ENCODE results near the gene KRT77. TPM values are rescaled to one million over a fixed set of nuclear protein-coding genes. Genes with fewer than 3 reads are reported as not detected.

Gene KRT77
- total RNA-seq, 1 donor from 2014 or later: not detected

DNA sequence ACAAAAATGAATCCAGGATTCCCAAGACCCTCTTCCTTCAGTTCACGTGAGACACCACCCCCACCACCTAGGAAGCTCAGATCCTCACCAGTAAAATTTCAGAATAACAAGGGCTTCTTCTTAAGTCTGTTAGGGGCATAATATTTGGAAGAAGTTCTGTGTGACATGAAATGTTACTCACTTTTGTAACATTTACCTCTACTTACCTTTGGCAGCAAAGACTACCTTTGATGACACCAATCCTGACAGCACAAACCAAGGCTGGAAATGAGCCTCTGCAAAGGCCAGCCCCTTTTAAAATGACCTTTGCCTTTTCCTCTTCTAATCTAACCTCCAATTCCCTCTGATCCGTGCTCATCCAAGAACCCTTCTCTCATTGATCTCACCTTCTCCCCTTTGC, 19.4 kb upstream of the KRT77 start:
- no peaks in the 10 kb centered on the region for H3K4me1 ChIP-seq
- H3K4me3 ChIP-seq: no peak overlapping the region
- H3K9me3 ChIP-seq: no peaks in the 10 kb centered on the region
- TF ChIP-seq, protein P1, sequence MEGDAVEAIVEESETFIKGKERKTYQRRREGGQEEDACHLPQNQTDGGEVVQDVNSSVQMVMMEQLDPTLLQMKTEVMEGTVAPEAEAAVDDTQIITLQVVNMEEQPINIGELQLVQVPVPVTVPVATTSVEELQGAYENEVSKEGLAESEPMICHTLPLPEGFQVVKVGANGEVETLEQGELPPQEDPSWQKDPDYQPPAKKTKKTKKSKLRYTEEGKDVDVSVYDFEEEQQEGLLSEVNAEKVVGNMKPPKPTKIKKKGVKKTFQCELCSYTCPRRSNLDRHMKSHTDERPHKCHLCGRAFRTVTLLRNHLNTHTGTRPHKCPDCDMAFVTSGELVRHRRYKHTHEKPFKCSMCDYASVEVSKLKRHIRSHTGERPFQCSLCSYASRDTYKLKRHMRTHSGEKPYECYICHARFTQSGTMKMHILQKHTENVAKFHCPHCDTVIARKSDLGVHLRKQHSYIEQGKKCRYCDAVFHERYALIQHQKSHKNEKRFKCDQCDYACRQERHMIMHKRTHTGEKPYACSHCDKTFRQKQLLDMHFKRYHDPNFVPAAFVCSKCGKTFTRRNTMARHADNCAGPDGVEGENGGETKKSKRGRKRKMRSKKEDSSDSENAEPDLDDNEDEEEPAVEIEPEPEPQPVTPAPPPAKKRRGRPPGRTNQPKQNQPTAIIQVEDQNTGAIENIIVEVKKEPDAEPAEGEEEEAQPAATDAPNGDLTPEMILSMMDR (IDR thresholded peaks at IDR 0.05): no peak
- H3K27ac ChIP-seq: no peak overlapping the region
- peaks cover 11% of the 10 kb centered on the region for H3K27me3 ChIP-seq
- no peak for ATAC-seq
- DNase-seq: no peak
- H3K36me3 ChIP-seq: no peaks in the 10 kb centered on the region
- intact Hi-C loops (cut with DNase I): no loop called here

DNA sequence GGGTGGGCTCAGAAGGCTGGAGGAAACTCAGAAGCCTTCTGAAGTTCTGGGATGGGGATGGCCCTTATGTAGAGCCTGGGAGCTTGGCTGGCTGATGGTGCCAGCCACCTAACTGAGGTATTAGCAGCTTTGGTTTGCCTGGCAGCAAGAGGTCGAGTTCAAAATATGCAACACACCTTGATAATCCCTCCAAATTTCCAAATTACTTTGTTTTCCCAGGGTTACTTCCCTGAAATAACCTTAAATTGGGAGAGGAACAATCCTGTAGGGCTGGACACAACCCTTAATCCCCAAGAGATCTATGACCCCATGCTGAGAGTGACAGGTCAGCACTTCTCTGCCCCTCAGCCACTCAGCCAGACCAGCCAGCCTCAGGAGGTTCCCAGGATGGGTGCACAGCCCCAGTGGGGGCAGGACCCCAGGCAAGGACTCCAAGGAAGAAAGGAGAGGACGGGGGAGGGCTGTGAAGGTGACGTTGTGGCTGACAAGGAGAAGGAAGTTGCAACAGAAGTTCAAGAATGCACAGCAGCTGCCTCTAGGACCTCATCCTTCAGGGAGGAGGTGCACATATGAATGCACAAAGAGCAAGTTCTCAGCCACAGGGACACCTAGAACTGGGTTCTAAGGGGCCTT, 18.6 kb upstream of the KRT77 start:
- no peak overlapping the region for H3K4me3 ChIP-seq
- H3K27ac ChIP-seq: no peak overlapping the region
- H3K9me3 ChIP-seq: no peaks in the 10 kb centered on the region
- DNase-seq (no peak), ATAC-seq (no peak)
- H3K4me1 ChIP-seq: no peaks in the 10 kb centered on the region
- H3K36me3 ChIP-seq: no peaks in the 10 kb centered on the region
- TF ChIP-seq, protein P1 (IDR thresholded peaks at IDR 0.05): no peak
- peaks cover 11% of the 10 kb centered on the region for H3K27me3 ChIP-seq
- intact Hi-C loops (cut with DNase I): no loop called here

DNA sequence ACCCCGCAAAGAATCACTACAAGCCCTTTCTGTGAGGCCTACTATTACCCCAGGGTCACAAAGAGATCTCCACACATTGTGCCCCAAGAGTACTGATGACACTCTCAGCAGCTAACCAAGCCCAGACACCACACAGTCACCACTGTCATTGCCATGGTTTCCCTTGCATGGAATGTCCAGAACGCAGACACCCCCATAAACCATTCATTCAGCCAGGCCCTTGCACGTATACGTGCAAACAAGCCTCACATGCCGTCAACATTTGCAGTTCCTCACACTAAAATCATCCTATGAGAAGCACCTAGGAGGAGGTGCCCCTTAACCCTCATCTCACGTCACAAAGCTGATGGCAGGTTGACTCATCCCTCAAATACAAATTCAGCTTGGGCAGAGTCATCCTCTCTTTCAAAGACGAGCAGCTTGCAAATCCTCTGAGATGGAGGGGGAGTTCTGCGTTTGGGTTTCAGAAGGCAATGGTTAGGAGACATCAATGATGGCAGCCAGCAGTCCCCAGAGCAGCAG, 17.1 kb upstream of the KRT77 start:
- no peaks in the 10 kb centered on the region for H3K4me1 ChIP-seq
- H3K9me3 ChIP-seq: no peaks in the 10 kb centered on the region
- no peak overlapping the region for H3K4me3 ChIP-seq
- intact Hi-C loops (cut with DNase I): no loop called here
- no peak overlapping the region for H3K27ac ChIP-seq
- TF ChIP-seq, protein P1 (IDR thresholded peaks at IDR 0.05): no peak
- ATAC-seq: no peak
- DNase-seq: no peak
- peaks cover 20% of the 10 kb centered on the region for H3K27me3 ChIP-seq
- no peaks in the 10 kb centered on the region for H3K36me3 ChIP-seq

DNA sequence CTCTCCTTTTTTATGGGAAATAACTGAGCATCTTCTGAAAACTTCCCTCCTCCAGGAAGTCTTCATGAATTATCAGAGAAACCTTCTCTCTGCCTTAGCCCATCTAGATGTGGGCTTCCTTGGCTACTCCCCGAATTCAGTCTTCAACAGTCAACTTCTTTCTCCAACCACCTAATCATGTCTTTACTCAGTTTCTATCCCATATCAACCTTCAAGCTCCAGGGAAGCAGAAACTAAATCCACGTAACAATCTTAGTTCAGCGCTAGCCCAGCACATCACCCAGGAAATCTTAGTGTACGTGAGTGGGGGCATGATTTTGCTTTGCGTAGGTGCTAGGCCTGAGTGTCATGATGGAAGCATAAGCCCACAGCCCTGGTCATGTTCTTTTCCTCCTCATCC, 12.7 kb upstream of the KRT77 start:
- no peak overlapping the region for H3K27ac ChIP-seq
- ATAC-seq (no peak), DNase-seq (no peak)
- H3K36me3 ChIP-seq: no peaks in the 10 kb centered on the region
- H3K9me3 ChIP-seq: no peaks in the 10 kb centered on the region
- no peak overlapping the region for H3K4me3 ChIP-seq
- intact Hi-C loops (cut with DNase I): loop anchor here (10.0 kb wide), 1 partner anchor 139 kb away; no protein-coding TSS in a partner anchor
- peaks cover 48% of the 10 kb centered on the region for H3K27me3 ChIP-seq
- TF ChIP-seq, protein P1 (IDR thresholded peaks at IDR 0.05): no peak
- H3K4me1 ChIP-seq: peaks cover 6% of the 10 kb centered on the region

DNA sequence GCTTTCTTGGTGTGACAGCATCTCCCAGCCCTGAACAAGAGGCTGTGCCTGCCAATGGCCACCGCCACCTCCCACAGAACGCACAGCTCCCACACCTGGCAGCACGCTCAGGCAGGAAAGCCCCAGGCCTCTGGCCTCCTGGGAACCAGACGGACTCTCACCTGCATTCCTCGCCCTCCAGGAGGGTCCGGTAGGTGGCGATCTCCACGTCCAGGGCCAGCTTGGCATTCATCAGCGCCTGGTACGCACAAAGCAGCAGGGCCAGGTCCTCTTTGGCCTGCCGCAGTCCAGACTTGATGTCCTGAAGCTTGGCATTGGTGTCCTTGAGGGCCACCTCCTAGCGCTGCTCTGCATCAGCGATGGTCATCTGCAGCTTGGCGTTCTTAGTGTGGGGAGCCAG, 12.1 kb upstream of the KRT77 start:
- ATAC-seq (peak; percentile 69), DNase-seq (peak; percentile 70)
- peaks cover 6% of the 10 kb centered on the region for H3K4me1 ChIP-seq
- intact Hi-C loops (cut with DNase I): loop anchor here (10.0 kb wide), 1 partner anchor 139 kb away; no protein-coding TSS in a partner anchor
- no peaks in the 10 kb centered on the region for H3K9me3 ChIP-seq
- H3K27me3 ChIP-seq: peaks cover 48% of the 10 kb centered on the region
- H3K27ac ChIP-seq: no peak overlapping the region
- no peaks in the 10 kb centered on the region for H3K36me3 ChIP-seq
- no peak overlapping the region for H3K4me3 ChIP-seq
- TF ChIP-seq, protein P1 (IDR thresholded peaks at IDR 0.05): peak; percentile 16
